HepG2 (cell line): Measurements from ENCODE around the gene BDKRB1. TPM values are rescaled to one million over a fixed set of nuclear protein-coding genes. Genes with fewer than 3 reads are reported as not detected.

Experiments used
- ATAC-seq: fragments of 200-7000 bp; cut with Tn5 transposase; 3 replicates; pipeline ENCODE4 v1.9.1; 2020; ENCODE audit warnings: mild to moderate bottlenecking, moderate library complexity
- BruUV-seq: library from RNA; stranded (reverse); fragments of 400-500 nt; replicated peaks from 2 replicates; lab custom pipeline; 2021; lab: Mats Ljungman, UMichigan
- CTCF ChIA-PET: fragments of 300-600 bp; formaldehyde crosslinking; extraction: SDS; loops from one replicate; lab custom pipeline; 2021; ENCODE audit warnings: low total read pairs, inconsistent platforms, low intra/inter-chr PET ratio; lab: Yijun Ruan, JAX
- POLR2A ChIA-PET: fragments of 350-600 bp; sonication (Branson Sonifier 250); formaldehyde crosslinking; loops from one replicate; lab custom pipeline; 2020; ENCODE audit warnings: antibody characterized with exemption, inconsistent platforms; lab: Yijun Ruan, JAX
- DNase-seq: peaks from one replicate; pipeline ENCODE4 v3.0.0-alpha.2; 2015; ENCODE audit warnings: low spot score
- FAIRE-seq: peaks from 3 replicates; lab custom pipeline; 2011; peaks lifted over from hg19 to GRCh38; lab: Jason Lieb, UNC
- H2AFZ ChIP-seq: one replicate; pipeline ENCODE4 v1.6.1; 2011; ENCODE audit warnings: low read length, inconsistent platforms
- H3K27ac ChIP-seq: fragments of 300-600 bp; 3 replicates; pipeline ENCODE4 v1.8.0; 2011; ENCODE audit warnings: mixed run types, mild to moderate bottlenecking, mixed read lengths, low read length, inconsistent platforms; ENCODE audit not compliant: insufficient read depth; ENCODE audit errors: extremely low read length
- H3K27me3 ChIP-seq, 2 experiments: fragments of 200-600 bp in 1 of 2; 2 replicates in 1 of 2; 3 replicates in 1 of 2; pipeline versions ENCODE4 v1.6.0 to v1.8.0; 2011; ENCODE audit warnings: low read length in 2 of 2, mild to moderate bottlenecking in 2 of 2, moderate library complexity in 2 of 2, inconsistent platforms in 1 of 2; ENCODE audit not compliant: insufficient read depth in 2 of 2, control insufficient read depth in 1 of 2
- H3K36me3 ChIP-seq, 2 experiments: fragments of 200-600 bp in 1 of 2; replicated peaks in 1 of 2; 2 replicates in 1 of 2; 3 replicates in 1 of 2; pipeline versions ENCODE4 v1.5.1 to v1.8.0; 2011; ENCODE audit warnings: low read length in 2 of 2, inconsistent platforms in 1 of 2; ENCODE audit not compliant: insufficient read depth in 2 of 2, control insufficient read depth in 1 of 2
- H3K4me1 ChIP-seq: 2 replicates; pipeline ENCODE4 v1.5.1; 2012; ENCODE audit warnings: low read length, inconsistent platforms; ENCODE audit not compliant: insufficient read depth
- H3K4me2 ChIP-seq: 2 replicates; pipeline ENCODE4 v1.6.0; 2011; ENCODE audit warnings: low read depth, low read length, inconsistent platforms
- H3K4me3 ChIP-seq, 3 experiments: fragments of 200-600 bp in 1 of 3; sonication (generic), shearing (Covaris generic) in 1 of 3; replicated peaks in 1 of 3; 2 replicates each; pipeline ENCODE4 v1.5.1; 2011 to 2016; ENCODE audit warnings: low read length in 3 of 3, inconsistent platforms in 2 of 3, low read depth in 2 of 3, mild to moderate bottlenecking in 2 of 3, control low read depth in 1 of 3, mixed read lengths in 1 of 3; ENCODE audit not compliant: insufficient read depth in 1 of 3
- H3K79me2 ChIP-seq: one replicate; pipeline ENCODE4 v1.6.1; 2011; ENCODE audit warnings: low read length, inconsistent platforms; ENCODE audit not compliant: insufficient read depth
- H3K9ac ChIP-seq: 2 replicates; pipeline ENCODE4 v1.6.0; 2011; ENCODE audit warnings: mild to moderate bottlenecking, low read depth, low read length, inconsistent platforms; ENCODE audit not compliant: insufficient read depth
- H3K9me3 ChIP-seq: 2 replicates; pipeline ENCODE4 v1.5.1; 2012; ENCODE audit warnings: mild to moderate bottlenecking, low read length
- H4K20me1 ChIP-seq: 2 replicates; pipeline ENCODE4 v1.6.0; 2011; ENCODE audit warnings: inconsistent platforms, mild to moderate bottlenecking, low read length, moderate library complexity; ENCODE audit not compliant: insufficient read depth
- CAMTA2 ChIP-seq: sonication (generic); formaldehyde crosslinking; IDR thresholded peaks from 2 replicates; pipeline ENCODE4 v1.4.0; 2020; ENCODE audit warnings: mild to moderate bottlenecking, missing genetic modification reagents, borderline replicate concordance
- FOXM1 ChIP-seq: sonication (generic); formaldehyde crosslinking; IDR thresholded peaks from 2 replicates; pipeline ENCODE4 v1.5.0; 2020; ENCODE audit warnings: missing genetic modification reagents
- MNT ChIP-seq: fragments of 450-650 bp; IDR thresholded peaks from 2 replicates; pipeline ENCODE4 v1.6.1; 2016
- REPIN1 ChIP-seq: sonication (generic); formaldehyde crosslinking; IDR thresholded peaks from 2 replicates; pipeline ENCODE4 v1.8.0; 2022; ENCODE audit warnings: missing genetic modification reagents, low read depth, mild to moderate bottlenecking, borderline replicate concordance
- SAFB2 ChIP-seq: sonication (generic); formaldehyde crosslinking; IDR thresholded peaks from 2 replicates; pipeline ENCODE4 v1.5.1; 2020; ENCODE audit warnings: missing genetic modification reagents, low read depth, mild to moderate bottlenecking, borderline replicate concordance
- SALL2 ChIP-seq: sonication (generic); formaldehyde crosslinking; IDR thresholded peaks from 2 replicates; pipeline ENCODE4 v1.8.1; 2023; ENCODE audit warnings: mild to moderate bottlenecking, missing genetic modification reagents, inconsistent platforms
- SKIL ChIP-seq: sonication (generic); formaldehyde crosslinking; IDR thresholded peaks from 2 replicates; pipeline ENCODE4 v1.8.0; 2022; ENCODE audit warnings: missing genetic modification reagents, mild to moderate bottlenecking, moderate library complexity, borderline replicate concordance
- UBTF ChIP-seq: sonication (generic); formaldehyde crosslinking; IDR thresholded peaks from 2 replicates; pipeline ENCODE4 v1.4.0; 2020; ENCODE audit warnings: mild to moderate bottlenecking, missing genetic modification reagents
- ZNF18 ChIP-seq: sonication (generic); formaldehyde crosslinking; IDR thresholded peaks from 2 replicates; pipeline ENCODE4 v1.8.0; 2022; ENCODE audit warnings: mild to moderate bottlenecking, missing genetic modification reagents; ENCODE audit not compliant: insufficient replicate concordance
- ZZZ3 ChIP-seq: sonication (generic); formaldehyde crosslinking; IDR thresholded peaks from 2 replicates; pipeline ENCODE4 v1.4.0; 2020; ENCODE audit warnings: missing genetic modification reagents, mild to moderate bottlenecking, borderline replicate concordance
- WGBS: methylation state at CpG from one replicate; pipeline ENCODE4 v1.1.6; 2017; ENCODE audit warnings: low lambda C conversion rate; 5-methylcytosine and 5-hydroxymethylcytosine counted together
- in situ Hi-C: cut with HindIII; loops from 2 replicates; pipeline ENCODE4 v1.10.0; 2017; ENCODE audit warnings: low pct_unique_long_range_greater_than_20kb; ENCODE audit not compliant: extremely low pct_ligation_motif_present
- intact Hi-C: fragments of 100-400 bp; cut with micrococcal nuclease; formaldehyde crosslinking; loops from one replicate; pipeline ENCODE4 v1.10.0; 2022; ENCODE audit not compliant: unreplicated experiment
- polyA plus RNA-seq, 8 experiments: library from polyadenylated mRNA; depleted of rRNA in 3 of 8; stranded (reverse) in 7 of 8; unstranded in 1 of 8; fragments of >200 nt; fragmentation: Illumina TruSeq in 4 of 8; extraction: Trizol in 4 of 8; gene quantifications; 2 replicates each; pipeline versions ENCODE4 v1.2.1 to v1.2.3, GENCODE V29; 2011 to 2016; ENCODE audit warnings: low read depth in 4 of 8, missing spikeins in 1 of 8, mixed read lengths in 1 of 8; ENCODE audit not compliant: insufficient read depth in 1 of 8
- total RNA-seq, 5 experiments: library from RNA; depleted of rRNA; stranded (reverse); fragments of >200 nt; fragmentation: Illumina TruSeq; extraction: Trizol; gene quantifications; 2 replicates each; pipeline ENCODE4 v1.2.3, GENCODE V29; 2016; ENCODE audit warnings: low read depth in 1 of 5

Gene BDKRB1
- total and polyA plus RNA-seq, 2 of the 13 experiments (the other 11 are each of a cell fraction or from before 2014, with no cell fraction given) = 0.05 TPM; not detected in 1

- intact Hi-C loops (loop anchor here (10.0 kb wide), 1 partner anchor 56 kb away; no protein-coding TSS in a partner anchor), in situ Hi-C loops (no loop called here)
- no TSS peak for BruUV-seq
- Histone ChIP-seq H3K4me2 (no peak overlapping the region), H3K27ac (no peak overlapping the region), H3K9me3 (no peaks in the 10 kb centered on the region), H3K27me3 (peaks cover 6 to 7% of the 10 kb centered on the region in 2 experiments; a peak in 2 of 5 replicates), H4K20me1 (no peaks in the 10 kb centered on the region), H3K9ac (no peak overlapping the region), H2AFZ (no peak overlapping the region), H3K79me2 (no peaks in the 10 kb centered on the region), H3K4me3 (no peak overlapping the region), H3K36me3 (no peaks in the 10 kb centered on the region), H3K4me1 (peaks cover 15% of the 10 kb centered on the region)
- ATAC-seq (no peak), FAIRE-seq (no peak), DNase-seq (no peak)
- ChIA-PET POLR2A (no interaction called here), CTCF (no interaction called here)
- TF ChIP-seq FOXM1 (CRISPR knock-in tag) = no peak
- 40% methylated on average over 9 of the region's 12 CpGs for WGBS
These were observed 47.3 kb upstream of the BDKRB1 start for GRCh38 chr14:96208739-96209138.

- no peaks in the 10 kb centered on the region for H3K79me2 ChIP-seq
- DNase-seq (no peak), ATAC-seq (no peak), FAIRE-seq (no peak)
- no peak overlapping the region for H2AFZ ChIP-seq
- no peaks in the 10 kb centered on the region for H3K36me3 ChIP-seq
- no peaks in the 10 kb centered on the region for H3K4me1 ChIP-seq
- in situ Hi-C loops = no loop called here
- no peaks in the 10 kb centered on the region; a peak in 1 of 5 replicates for H3K27me3 ChIP-seq
- no TSS peak for BruUV-seq
- ChIA-PET POLR2A (no interaction called here), CTCF (no interaction called here)
- H4K20me1 ChIP-seq = no peaks in the 10 kb centered on the region
- no peak overlapping the region for H3K27ac ChIP-seq
- H3K9me3 ChIP-seq = no peaks in the 10 kb centered on the region
- intact Hi-C loops = no loop called here
- no peak overlapping the region for H3K4me3 ChIP-seq
- no peak overlapping the region for H3K4me2 ChIP-seq
- no peak overlapping the region for H3K9ac ChIP-seq
- no peak for TF ChIP-seq REPIN1 (CRISPR knock-in tag)
- TF ChIP-seq MNT = no peak
- TF ChIP-seq SALL2 (CRISPR knock-in tag) = no peak
- TF ChIP-seq ZZZ3 (CRISPR knock-in tag) = no peak
- no peak for TF ChIP-seq SAFB2
- no peak for TF ChIP-seq UBTF (CRISPR knock-in tag)
- no peak for TF ChIP-seq SKIL (CRISPR knock-in tag)
- no peak for TF ChIP-seq CAMTA2 (CRISPR knock-in tag)
- TF ChIP-seq ZNF18 (CRISPR knock-in tag) = no peak
These were observed 43.9 kb upstream of the BDKRB1 start for GRCh38 chr14:96212140-96212539.
